SK-N-SH treated with all-trans-retinoic acid at 6 μM for 48 hours (cell line): ENCODE measurements around the gene ARID1A.

Experiments used
- ARNTL ChIP-seq: fragments of 450-650 bp; formaldehyde crosslinking; IDR thresholded peaks from 2 replicates; pipeline ENCODE4 v1.5.0; 2020; ENCODE audit warnings: low read depth, mild to moderate bottlenecking, moderate library complexity, borderline replicate concordance
- BACH2 ChIP-seq: fragments of 250-450 bp; sonication (Bioruptor Pico); IDR thresholded peaks from 2 replicates; pipeline ENCODE4 v1.9.0; 2021; ENCODE audit warnings: mild to moderate bottlenecking, borderline replicate concordance
- GLIS3 ChIP-seq: fragments of 250-450 bp; sonication (Bioruptor Pico); IDR thresholded peaks from 2 replicates; pipeline ENCODE4 v1.5.0; 2020; ENCODE audit warnings: mild to moderate bottlenecking, moderate library complexity
- PPARA ChIP-seq: fragments of 250-450 bp; sonication (Bioruptor Pico); IDR thresholded peaks from 2 replicates; pipeline ENCODE4 v1.5.0; 2020; ENCODE audit warnings: mild to moderate bottlenecking, borderline replicate concordance
- SNAI2 ChIP-seq: fragments of 250-450 bp; sonication (Bioruptor Pico); IDR thresholded peaks from 2 replicates; pipeline ENCODE4 v1.5.0; 2020; ENCODE audit warnings: mild to moderate bottlenecking, moderate library complexity
- ZFP3 ChIP-seq: fragments of 250-450 bp; sonication (Bioruptor Pico); IDR thresholded peaks from 2 replicates; pipeline ENCODE4 v1.5.0; 2020; ENCODE audit warnings: mild to moderate bottlenecking, moderate library complexity
- ZFP30 ChIP-seq: fragments of 450-650 bp; formaldehyde crosslinking; IDR thresholded peaks from 2 replicates; pipeline ENCODE4 v1.5.0; 2022; ENCODE audit warnings: mild to moderate bottlenecking, moderate library complexity
- TF ChIP-seq, protein P1 (sequence below): fragments of 250-450 bp; sonication (Bioruptor Pico); IDR thresholded peaks from 2 replicates; pipeline ENCODE4 v1.8.0; 2020; ENCODE audit warnings: mild to moderate bottlenecking, moderate library complexity, borderline replicate concordance

DNA sequence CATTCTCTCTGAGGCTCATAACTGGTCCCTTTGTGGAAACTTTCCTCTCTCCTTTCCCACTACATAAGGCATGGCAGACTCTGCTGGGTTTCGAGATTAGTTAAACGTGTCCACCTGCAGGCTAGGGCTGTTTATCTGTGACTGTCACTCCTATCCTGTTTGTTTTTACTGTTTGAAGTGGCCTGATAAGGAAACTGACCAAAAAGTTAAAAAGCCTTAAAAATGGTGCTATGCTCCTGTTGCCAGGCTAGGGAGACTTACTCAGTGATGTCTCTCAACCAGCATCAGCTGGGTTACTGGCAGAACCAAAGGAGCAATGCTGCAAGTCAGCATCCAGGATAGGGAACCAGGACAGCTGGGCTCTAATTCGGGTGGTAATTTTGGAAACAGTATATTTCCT is 95.8 kb downstream of the ARID1A start:
- no peak for TF ChIP-seq ARNTL (CRISPR knock-in tag)
- no peak for TF ChIP-seq GLIS3 (CRISPR knock-in tag)
- TF ChIP-seq ZFP3 (CRISPR knock-in tag) = no peak
- TF ChIP-seq ZFP30 (CRISPR knock-in tag) = no peak
- TF ChIP-seq BACH2 (CRISPR knock-in tag) = no peak
- TF ChIP-seq, protein P1, sequence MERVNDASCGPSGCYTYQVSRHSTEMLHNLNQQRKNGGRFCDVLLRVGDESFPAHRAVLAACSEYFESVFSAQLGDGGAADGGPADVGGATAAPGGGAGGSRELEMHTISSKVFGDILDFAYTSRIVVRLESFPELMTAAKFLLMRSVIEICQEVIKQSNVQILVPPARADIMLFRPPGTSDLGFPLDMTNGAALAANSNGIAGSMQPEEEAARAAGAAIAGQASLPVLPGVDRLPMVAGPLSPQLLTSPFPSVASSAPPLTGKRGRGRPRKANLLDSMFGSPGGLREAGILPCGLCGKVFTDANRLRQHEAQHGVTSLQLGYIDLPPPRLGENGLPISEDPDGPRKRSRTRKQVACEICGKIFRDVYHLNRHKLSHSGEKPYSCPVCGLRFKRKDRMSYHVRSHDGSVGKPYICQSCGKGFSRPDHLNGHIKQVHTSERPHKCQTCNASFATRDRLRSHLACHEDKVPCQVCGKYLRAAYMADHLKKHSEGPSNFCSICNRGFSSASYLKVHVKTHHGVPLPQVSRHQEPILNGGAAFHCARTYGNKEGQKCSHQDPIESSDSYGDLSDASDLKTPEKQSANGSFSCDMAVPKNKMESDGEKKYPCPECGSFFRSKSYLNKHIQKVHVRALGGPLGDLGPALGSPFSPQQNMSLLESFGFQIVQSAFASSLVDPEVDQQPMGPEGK (CRISPR knock-in tag) = no peak
- TF ChIP-seq SNAI2 (CRISPR knock-in tag) = no peak
- TF ChIP-seq PPARA (CRISPR knock-in tag) = no peak
